Endothelial cell of umbilical vein (primary cell): ENCODE results near the gene CERK. TPM values are rescaled to one million over a fixed set of nuclear protein-coding genes. Genes with fewer than 3 reads are reported as not detected.
"Not testable (repeated sequence)": the region's sequence is repeated elsewhere in the genome, so short reads cannot be mapped to it uniquely, and the experiment has no call there.

Source experiments
- BruUV-seq: library from RNA; stranded (reverse); fragments of 400-500 nt; replicated peaks from 2 replicates; lab custom pipeline; 2021; lab: Mats Ljungman, UMichigan
- CTCF ChIA-PET: fragments of 300-600, 350-600 bp; sonication (Branson Sonifier 250); formaldehyde crosslinking; loops from one replicate; lab custom pipeline; 2021; ENCODE audit warnings: antibody characterized with exemption, inconsistent platforms; lab: Charles Lee
- POLR2A ChIA-PET: fragments of 300-600, 350-600 bp; sonication (Branson Sonifier 250); formaldehyde crosslinking; loops from one replicate; lab custom pipeline; 2021; ENCODE audit warnings: antibody characterized with exemption, inconsistent platforms; lab: Charles Lee
- DNase-seq: peaks from one replicate; pipeline ENCODE4 v3.0.0-alpha.2; 2011; ENCODE audit warnings: low read depth, low spot score
- FAIRE-seq: peaks from 2 replicates; lab custom pipeline; 2011; peaks lifted over from hg19 to GRCh38; lab: Jason Lieb, UNC
- H2AFZ ChIP-seq: 2 replicates; pipeline ENCODE4 v1.6.0; 2012; ENCODE audit warnings: low read depth, low read length, control low read depth, inconsistent platforms
- H3K27ac ChIP-seq: 2 replicates; pipeline ENCODE4 v1.5.1; 2011; ENCODE audit warnings: low read depth, mild to moderate bottlenecking, control low read depth, low read length, moderate library complexity; ENCODE audit not compliant: insufficient read depth
- H3K27me3 ChIP-seq, 2 experiments: 2 replicates each; pipeline versions ENCODE4 v1.6.0 to v1.6.1; 2011; ENCODE audit warnings: low read length in 2 of 2, mixed read lengths in 1 of 2; ENCODE audit not compliant: control insufficient read depth in 2 of 2, insufficient read depth in 2 of 2
- H3K36me3 ChIP-seq, 2 experiments: 2 replicates in 1 of 2; 3 replicates in 1 of 2; pipeline ENCODE4 v1.5.1; 2011; ENCODE audit warnings: low read length in 2 of 2, mild to moderate bottlenecking in 1 of 2, moderate library complexity in 1 of 2; ENCODE audit not compliant: control insufficient read depth in 2 of 2, insufficient read depth in 2 of 2; ENCODE audit errors: extremely low read depth in 1 of 2
- H3K4me1 ChIP-seq: 3 replicates; pipeline ENCODE4 v1.5.1; 2011; ENCODE audit warnings: mild to moderate bottlenecking, low read length; ENCODE audit not compliant: control insufficient read depth, insufficient read depth; ENCODE audit errors: extremely low read depth
- H3K4me2 ChIP-seq: 2 replicates; pipeline ENCODE4 v1.6.1; 2011; ENCODE audit warnings: low read length, control low read depth, mixed read lengths; ENCODE audit not compliant: insufficient read depth
- H3K4me3 ChIP-seq, 3 experiments: fragments of 200-600 bp in 1 of 3; sonication (generic), shearing (Covaris generic) in 1 of 3; replicated peaks in 1 of 3; 2 replicates each; pipeline ENCODE4 v1.5.1; 2011 to 2016; ENCODE audit warnings: control low read depth in 3 of 3, low read length in 3 of 3, mild to moderate bottlenecking in 2 of 3, inconsistent platforms in 1 of 3, low read depth in 1 of 3, moderate library complexity in 1 of 3; ENCODE audit not compliant: insufficient read depth in 1 of 3
- H3K79me2 ChIP-seq: 2 replicates; pipeline ENCODE4 v1.6.0; 2012; ENCODE audit warnings: low read length, inconsistent platforms; ENCODE audit not compliant: control insufficient read depth, insufficient read depth
- H3K9ac ChIP-seq: replicated peaks from 2 replicates; pipeline ENCODE3; 2011; ENCODE audit warnings: low read length, control low read depth; ENCODE audit not compliant: insufficient read depth; ENCODE audit errors: extremely low read depth
- H3K9me1 ChIP-seq: replicated peaks from 3 replicates; pipeline ENCODE4 v1.6.0; 2011; ENCODE audit warnings: mild to moderate bottlenecking, low read length; ENCODE audit not compliant: control insufficient read depth, insufficient read depth; ENCODE audit errors: extremely low read depth
- H3K9me3 ChIP-seq: replicated peaks from 2 replicates; pipeline ENCODE4 v1.5.1; 2012; ENCODE audit warnings: low read length, inconsistent platforms; ENCODE audit not compliant: control insufficient read depth, insufficient read depth
- H4K20me1 ChIP-seq: replicated peaks from 2 replicates; pipeline ENCODE3; 2011; ENCODE audit warnings: mild to moderate bottlenecking, low read length; ENCODE audit not compliant: control insufficient read depth, insufficient read depth; ENCODE audit errors: extremely low read depth
- GATA2 ChIP-seq: IDR thresholded peaks from 2 replicates; pipeline ENCODE4 v1.7.0; 2011; ENCODE audit warnings: low read depth, mild to moderate bottlenecking, moderate library complexity, mixed read lengths, low read length; ENCODE audit not compliant: insufficient read length, insufficient read depth
- MYC ChIP-seq: IDR thresholded peaks from one replicate; pipeline ENCODE4 v1.6.1; 2011; ENCODE audit warnings: mild to moderate bottlenecking, low read depth, low read length
- POLR2AphosphoS5 ChIP-seq: IDR thresholded peaks from 2 replicates; pipeline ENCODE4 v1.6.1; 2012; ENCODE audit warnings: low read depth, mild to moderate bottlenecking, control low read depth, low read length, moderate library complexity; ENCODE audit not compliant: insufficient read depth
- dilution Hi-C: fragments of 300-500 bp; cut with MboI; formaldehyde crosslinking; loops from one replicate; pipeline ENCODE4 v1.15.0; 2019; ENCODE audit warnings: low sequenced_read_pairs; ENCODE audit not compliant: extremely low pct_ligation_motif_present
- intact Hi-C: fragments of 100-400 bp; cut with micrococcal nuclease; formaldehyde crosslinking; loops from one replicate; pipeline ENCODE4 v1.10.0; 2022
- polyA plus RNA-seq, 4 experiments: library from polyadenylated mRNA; depleted of rRNA in 3 of 4; stranded (reverse) in 3 of 4; unstranded in 1 of 4; fragments of >200 nt; gene quantifications; 2 replicates each; pipeline versions ENCODE4 v1.2.1 to v1.2.3, GENCODE V29; 2011 to 2012; ENCODE audit warnings: missing spikeins in 1 of 4
- total RNA-seq: library from RNA; stranded (reverse); gene quantifications from 2 replicates; pipeline ENCODE4 v1.2.3, GENCODE V29; 2021

The CERK gene
- total and polyA plus RNA-seq, 2 donors (not counting 3 experiments of a cell fraction or from before 2014, with no cell fraction given): 61.1 to 88.0 TPM

DNA sequence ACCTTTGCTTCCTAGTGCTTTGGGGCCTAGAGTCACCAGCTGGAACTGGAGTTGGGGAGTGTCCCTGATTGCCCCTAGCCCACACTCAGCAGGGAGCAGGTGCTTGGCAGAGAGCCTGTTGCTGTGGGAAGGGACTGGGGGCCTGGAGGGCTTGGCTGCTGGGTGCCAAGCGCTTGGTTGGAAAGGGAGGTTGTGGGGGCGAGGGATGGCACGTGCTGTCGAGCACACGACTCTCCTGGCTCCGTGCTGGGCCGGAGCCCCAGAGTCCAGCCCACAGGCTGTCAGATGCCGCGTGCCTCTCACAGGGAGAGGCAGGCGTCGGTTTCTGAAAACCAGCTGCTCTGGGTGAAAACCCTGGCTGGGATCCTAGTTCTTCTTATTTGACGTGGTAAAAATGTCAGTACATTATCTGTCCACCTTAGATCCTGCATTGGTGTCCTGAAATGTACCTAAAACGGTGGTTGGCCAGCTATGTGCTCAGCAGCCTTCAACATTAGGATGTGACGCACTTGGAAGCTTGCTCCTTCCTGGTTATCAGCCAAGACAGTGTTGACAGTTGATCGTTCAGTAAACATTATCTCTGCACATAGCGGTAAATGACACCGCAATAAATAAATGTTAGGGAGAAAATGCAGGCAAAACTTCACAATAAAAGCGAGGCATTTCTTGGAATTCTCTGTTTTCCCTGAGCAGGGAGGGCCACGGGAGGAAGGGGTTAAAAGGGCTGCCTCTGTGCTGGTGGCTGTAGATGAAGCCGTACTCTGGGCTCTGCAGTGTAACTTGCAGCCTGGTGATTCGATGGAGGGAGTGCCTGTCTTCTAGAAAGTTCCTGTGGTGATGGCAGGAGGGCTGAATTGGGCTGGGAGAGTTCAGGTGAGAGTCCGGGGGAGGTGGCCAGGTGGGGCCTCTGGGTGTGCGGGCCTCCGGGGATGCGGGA is 88.6 kb downstream of the CERK start:
- Histone ChIP-seq H3K27me3 (no peaks in the 10 kb centered on the region), H3K79me2 (no peaks in the 10 kb centered on the region), H3K4me1 (peaks cover 3% of the 10 kb centered on the region), H4K20me1 (no peaks in the 10 kb centered on the region), H3K9me3 (no peaks in the 10 kb centered on the region), H3K9me1 (no peaks in the 10 kb centered on the region), H3K9ac (no peak overlapping the region), H3K4me2 (no peak overlapping the region), H3K27ac (no peak overlapping the region), H2AFZ (no peak overlapping the region), H3K4me3 (no peak overlapping the region), H3K36me3 (no peaks in the 10 kb centered on the region)
- DNase-seq (no peak), FAIRE-seq (no peak)
- intact Hi-C loops (loop anchor here (1.0 kb wide), 1 partner anchor 24 kb away; no protein-coding TSS in a partner anchor), dilution Hi-C loops (no loop called here)
- TF ChIP-seq MYC: no peak
- no peak for TF ChIP-seq GATA2
- TF ChIP-seq POLR2AphosphoS5: no peak
- BruUV-seq: no TSS peak
- ChIA-PET CTCF (no interaction called here), POLR2A (no interaction called here)

DNA sequence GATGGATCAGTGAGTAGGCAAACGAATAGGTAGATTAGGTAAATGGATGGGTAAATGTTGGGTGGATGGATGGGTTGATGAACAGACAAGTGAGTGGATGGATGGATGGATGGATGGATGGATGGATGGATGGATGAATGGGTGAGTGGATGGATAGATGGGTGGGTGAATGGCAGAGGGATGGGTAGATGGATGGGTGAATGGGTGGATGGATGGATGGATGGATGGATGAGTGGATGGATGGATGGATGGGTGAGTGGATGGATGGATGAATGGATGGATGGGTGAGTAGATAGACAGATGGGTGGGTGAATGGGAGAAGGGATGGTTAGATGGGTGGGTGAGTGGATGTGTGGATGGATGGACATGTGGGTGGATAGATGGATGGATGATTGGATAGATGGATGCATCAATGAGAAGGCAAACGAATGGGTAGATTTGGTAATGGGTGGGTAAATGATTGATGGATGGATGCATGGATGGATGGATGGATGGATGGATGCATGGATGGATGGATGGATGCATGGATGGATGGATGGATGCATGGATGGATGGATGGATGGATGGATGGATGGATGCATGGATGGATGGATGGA is 89.7 kb downstream of the CERK start:
- CTCF ChIA-PET, H3K4me1 ChIP-seq, H3K36me3 ChIP-seq, H3K27me3 ChIP-seq, DNase-seq, FAIRE-seq, H4K20me1 ChIP-seq, intact Hi-C loops, BruUV-seq, H3K9ac ChIP-seq, POLR2A ChIA-PET, H3K9me1 ChIP-seq, H3K4me2 ChIP-seq, H3K79me2 ChIP-seq, H3K9me3 ChIP-seq, H3K4me3 ChIP-seq, H2AFZ ChIP-seq, dilution Hi-C loops, H3K27ac ChIP-seq: not testable (repeated sequence)
